OCI-LY1 (cell line): ENCODE measurements around the gene SMOC2.
"Not testable (repeated sequence)": the region's sequence is repeated elsewhere in the genome, so short reads cannot be mapped to it uniquely, and the experiment has no call there.

ENCODE experiments used
- EZH2 ChIP-seq: fragments of 200-600 bp; sonication (generic), shearing (Covaris generic); IDR thresholded peaks from 2 replicates; pipeline ENCODE4 v1.8.0; 2017; ENCODE audit warnings: borderline replicate concordance, mixed run types, mild to moderate bottlenecking, antibody characterized with exemption, low read length, moderate library complexity, mixed read lengths
- TF ChIP-seq, protein P1 (sequence below): fragments of 200-600 bp; sonication (generic), shearing (Covaris generic); IDR thresholded peaks from 2 replicates; pipeline ENCODE4 v1.5.1; 2017; ENCODE audit warnings: mild to moderate bottlenecking, antibody characterized with exemption, low read length, moderate library complexity, mixed read lengths

DNA sequence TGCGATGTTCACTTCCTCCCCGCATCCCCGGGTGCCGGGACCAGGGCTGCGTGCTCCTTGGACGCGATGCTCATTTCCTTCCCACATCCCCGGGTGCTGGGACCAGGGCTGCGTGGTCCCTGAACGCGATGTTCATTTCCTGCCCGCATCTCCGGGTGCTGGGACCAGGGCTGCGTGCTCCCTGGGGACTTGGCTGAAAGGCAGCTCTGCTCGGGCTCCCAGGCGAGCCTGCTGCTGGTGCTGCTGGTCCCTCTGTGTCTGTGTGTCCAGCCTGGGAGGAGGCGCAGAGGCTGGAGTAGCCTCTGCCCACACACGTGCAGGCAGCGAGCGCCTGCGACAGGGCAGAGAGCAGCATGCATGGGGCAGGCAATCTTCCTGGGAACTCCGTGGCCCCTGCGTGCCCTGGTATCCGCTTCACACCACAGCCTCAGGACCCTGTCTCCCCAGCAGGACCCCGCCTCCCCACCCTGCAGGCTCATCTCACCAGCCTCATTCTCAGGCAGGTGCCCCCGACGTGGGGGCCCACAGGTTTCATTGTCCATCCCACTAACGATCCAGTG lies 132.4 kb downstream of the SMOC2 start:
- TF ChIP-seq, protein P1, sequence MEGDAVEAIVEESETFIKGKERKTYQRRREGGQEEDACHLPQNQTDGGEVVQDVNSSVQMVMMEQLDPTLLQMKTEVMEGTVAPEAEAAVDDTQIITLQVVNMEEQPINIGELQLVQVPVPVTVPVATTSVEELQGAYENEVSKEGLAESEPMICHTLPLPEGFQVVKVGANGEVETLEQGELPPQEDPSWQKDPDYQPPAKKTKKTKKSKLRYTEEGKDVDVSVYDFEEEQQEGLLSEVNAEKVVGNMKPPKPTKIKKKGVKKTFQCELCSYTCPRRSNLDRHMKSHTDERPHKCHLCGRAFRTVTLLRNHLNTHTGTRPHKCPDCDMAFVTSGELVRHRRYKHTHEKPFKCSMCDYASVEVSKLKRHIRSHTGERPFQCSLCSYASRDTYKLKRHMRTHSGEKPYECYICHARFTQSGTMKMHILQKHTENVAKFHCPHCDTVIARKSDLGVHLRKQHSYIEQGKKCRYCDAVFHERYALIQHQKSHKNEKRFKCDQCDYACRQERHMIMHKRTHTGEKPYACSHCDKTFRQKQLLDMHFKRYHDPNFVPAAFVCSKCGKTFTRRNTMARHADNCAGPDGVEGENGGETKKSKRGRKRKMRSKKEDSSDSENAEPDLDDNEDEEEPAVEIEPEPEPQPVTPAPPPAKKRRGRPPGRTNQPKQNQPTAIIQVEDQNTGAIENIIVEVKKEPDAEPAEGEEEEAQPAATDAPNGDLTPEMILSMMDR = not testable (repeated sequence)
- not testable (repeated sequence) for TF ChIP-seq EZH2
